Measurements from ENCODE around the gene MTHFD1L.

MTHFD1L gene

DNA sequence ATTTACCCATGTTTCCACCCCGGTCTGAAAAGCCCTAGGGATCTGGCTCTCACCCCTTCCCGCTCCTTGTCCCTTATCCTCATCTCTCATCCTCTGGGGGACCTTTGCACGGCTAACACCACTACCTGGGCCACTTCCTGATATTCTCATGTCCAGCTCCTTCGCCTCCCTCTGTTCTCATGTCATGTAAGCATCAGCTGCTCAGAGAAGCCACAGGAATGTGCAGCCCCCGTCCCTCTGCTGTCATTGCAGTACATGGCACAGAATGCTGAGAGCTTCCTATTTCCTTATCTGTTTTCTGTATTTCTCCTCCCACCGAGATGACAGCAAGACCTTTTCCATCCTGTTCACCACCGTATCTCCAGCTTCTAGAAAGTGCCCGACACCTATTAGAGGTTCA lies 102.4 kb downstream of the MTHFD1L start:
- TF ChIP-seq, protein P1, sequence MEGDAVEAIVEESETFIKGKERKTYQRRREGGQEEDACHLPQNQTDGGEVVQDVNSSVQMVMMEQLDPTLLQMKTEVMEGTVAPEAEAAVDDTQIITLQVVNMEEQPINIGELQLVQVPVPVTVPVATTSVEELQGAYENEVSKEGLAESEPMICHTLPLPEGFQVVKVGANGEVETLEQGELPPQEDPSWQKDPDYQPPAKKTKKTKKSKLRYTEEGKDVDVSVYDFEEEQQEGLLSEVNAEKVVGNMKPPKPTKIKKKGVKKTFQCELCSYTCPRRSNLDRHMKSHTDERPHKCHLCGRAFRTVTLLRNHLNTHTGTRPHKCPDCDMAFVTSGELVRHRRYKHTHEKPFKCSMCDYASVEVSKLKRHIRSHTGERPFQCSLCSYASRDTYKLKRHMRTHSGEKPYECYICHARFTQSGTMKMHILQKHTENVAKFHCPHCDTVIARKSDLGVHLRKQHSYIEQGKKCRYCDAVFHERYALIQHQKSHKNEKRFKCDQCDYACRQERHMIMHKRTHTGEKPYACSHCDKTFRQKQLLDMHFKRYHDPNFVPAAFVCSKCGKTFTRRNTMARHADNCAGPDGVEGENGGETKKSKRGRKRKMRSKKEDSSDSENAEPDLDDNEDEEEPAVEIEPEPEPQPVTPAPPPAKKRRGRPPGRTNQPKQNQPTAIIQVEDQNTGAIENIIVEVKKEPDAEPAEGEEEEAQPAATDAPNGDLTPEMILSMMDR (IDR thresholded peaks at IDR 0.05): no peak
- H3K9me3 ChIP-seq: no peaks in the 10 kb centered on the region
- H3K36me3 ChIP-seq: no peaks in the 10 kb centered on the region
- no peaks in the 10 kb centered on the region for H3K4me1 ChIP-seq (ENCODE audit: control insufficient read depth in 1 of 2, insufficient read depth in 1 of 2, low read depth in 1 of 2, low read length in 1 of 2)
- no peaks in the 10 kb centered on the region for H3K27me3 ChIP-seq
- H3K27ac ChIP-seq: no peak overlapping the region
- H3K4me3 ChIP-seq (ENCODE audit: low read depth in 1 of 2, low read length in 1 of 2): no peak overlapping the region

DNA sequence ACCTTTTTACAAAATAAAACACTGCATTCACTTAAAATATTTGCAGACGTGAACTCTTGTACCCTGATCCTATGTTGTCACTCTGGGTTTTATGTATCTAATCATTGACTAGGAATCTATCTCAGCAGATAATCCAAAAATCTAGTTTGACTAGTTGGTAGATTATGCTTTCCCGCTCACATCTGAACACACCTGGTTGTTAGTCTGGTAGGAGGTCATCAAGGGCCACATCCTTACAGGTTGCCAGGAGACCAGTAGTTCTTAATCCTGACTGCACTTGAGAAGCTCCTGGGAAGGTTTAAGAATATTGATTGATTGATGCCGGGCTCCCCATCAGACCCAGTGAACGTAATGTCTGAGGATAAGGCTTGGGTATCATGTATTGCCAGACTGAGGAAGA lies 104.4 kb downstream of the MTHFD1L start:
- Histone ChIP-seq H3K36me3 (no peaks in the 10 kb centered on the region), H3K4me1 (ENCODE audit: control insufficient read depth in 1 of 2, insufficient read depth in 1 of 2, low read depth in 1 of 2, low read length in 1 of 2) (no peaks in the 10 kb centered on the region)
- TF ChIP-seq, protein P1 (IDR thresholded peaks at IDR 0.05): no peak

DNA sequence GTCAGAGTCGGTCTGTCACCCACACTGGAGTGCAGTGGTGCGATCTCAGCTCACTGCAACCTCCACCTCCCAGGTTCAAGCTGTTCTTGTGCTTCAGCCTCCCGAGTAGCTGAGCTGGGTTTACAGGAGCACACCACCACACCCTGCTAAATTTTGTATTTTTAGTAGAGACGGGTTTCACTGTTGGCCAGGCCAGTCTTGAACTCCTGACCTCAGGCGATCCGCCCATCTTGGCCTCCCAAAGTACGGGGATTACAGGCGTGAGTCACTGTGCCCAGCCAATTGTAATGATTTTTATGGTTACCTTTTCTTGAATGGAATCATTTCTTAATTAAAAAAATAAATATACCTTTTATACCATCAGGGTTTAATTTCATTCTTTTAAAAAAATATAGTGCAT lies 105.7 kb downstream of the MTHFD1L start:
- no peaks in the 10 kb centered on the region for H3K27me3 ChIP-seq
- no peaks in the 10 kb centered on the region for H3K4me1 ChIP-seq (ENCODE audit: control insufficient read depth in 1 of 2, insufficient read depth in 1 of 2, low read depth in 1 of 2, low read length in 1 of 2)
- H3K4me3 ChIP-seq (ENCODE audit: low read depth in 1 of 2, low read length in 1 of 2): no peak overlapping the region
- H3K27ac ChIP-seq: no peak overlapping the region
- no peaks in the 10 kb centered on the region for H3K36me3 ChIP-seq
- H3K9me3 ChIP-seq: no peaks in the 10 kb centered on the region
- TF ChIP-seq, protein P1 (IDR thresholded peaks at IDR 0.05): no peak

More for the DNA sequence above, 104.4 kb downstream of the MTHFD1L start:
- no peak overlapping the region for H3K4me3 ChIP-seq (ENCODE audit: low read depth in 1 of 2, low read length in 1 of 2)
- no peak overlapping the region for H3K27ac ChIP-seq
- no peaks in the 10 kb centered on the region for H3K27me3 ChIP-seq
- H3K9me3 ChIP-seq: no peaks in the 10 kb centered on the region

DNA sequence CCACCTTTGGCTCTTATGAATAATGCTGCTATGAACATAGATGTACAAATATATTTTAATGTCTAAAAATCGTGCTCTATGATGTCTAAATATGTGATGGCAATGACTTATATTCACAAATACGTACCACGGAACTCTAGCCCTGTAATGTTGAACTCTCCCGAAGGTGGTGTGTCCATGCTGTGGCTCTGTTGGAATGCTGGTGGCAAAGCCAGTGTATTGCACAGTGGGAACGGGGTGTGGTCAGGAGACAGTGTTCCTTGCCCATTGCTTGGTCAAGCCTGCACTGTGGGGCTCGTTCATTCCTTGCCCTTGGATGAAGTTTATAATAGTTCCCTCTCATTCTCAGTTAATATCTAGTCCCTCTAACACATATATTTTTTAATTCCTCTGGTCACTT lies 109.6 kb downstream of the MTHFD1L start:
- TF ChIP-seq, protein P1 (IDR thresholded peaks at IDR 0.05): no peak
- Histone ChIP-seq H3K4me1 (ENCODE audit: control insufficient read depth in 1 of 2, insufficient read depth in 1 of 2, low read depth in 1 of 2, low read length in 1 of 2) (no peaks in the 10 kb centered on the region), H3K4me3 (ENCODE audit: low read depth in 1 of 2, low read length in 1 of 2) (no peak overlapping the region), H3K27ac (no peak overlapping the region), H3K27me3 (no peaks in the 10 kb centered on the region), H3K36me3 (no peaks in the 10 kb centered on the region), H3K9me3 (no peaks in the 10 kb centered on the region)

DNA sequence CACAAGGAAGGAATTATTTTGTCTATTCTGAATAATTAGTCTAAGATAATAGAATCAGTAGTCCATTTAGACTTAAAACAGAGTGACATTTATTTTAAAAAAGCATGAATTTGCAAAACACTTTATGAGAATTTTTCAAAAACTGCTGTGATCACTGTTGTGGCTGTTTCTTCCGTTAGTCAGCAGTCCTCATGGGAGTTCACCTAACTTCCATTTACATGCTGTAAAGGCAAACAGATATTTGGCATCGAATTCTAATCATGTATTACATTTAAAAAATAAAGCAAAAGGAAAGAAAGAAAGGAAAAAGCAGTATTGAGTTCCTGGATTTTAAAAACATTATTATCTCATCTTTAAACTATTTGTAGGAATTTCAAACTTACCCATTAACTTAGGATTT lies 111.8 kb downstream of the MTHFD1L start:
- H3K27me3 ChIP-seq: no peaks in the 10 kb centered on the region
- TF ChIP-seq, protein P1 (IDR thresholded peaks at IDR 0.05): no peak
- H3K4me1 ChIP-seq (ENCODE audit: control insufficient read depth in 1 of 2, insufficient read depth in 1 of 2, low read depth in 1 of 2, low read length in 1 of 2): no peaks in the 10 kb centered on the region
- H3K9me3 ChIP-seq: no peaks in the 10 kb centered on the region
- no peaks in the 10 kb centered on the region for H3K36me3 ChIP-seq
- H3K4me3 ChIP-seq (ENCODE audit: low read depth in 1 of 2, low read length in 1 of 2): no peak overlapping the region
- H3K27ac ChIP-seq: no peak overlapping the region

DNA sequence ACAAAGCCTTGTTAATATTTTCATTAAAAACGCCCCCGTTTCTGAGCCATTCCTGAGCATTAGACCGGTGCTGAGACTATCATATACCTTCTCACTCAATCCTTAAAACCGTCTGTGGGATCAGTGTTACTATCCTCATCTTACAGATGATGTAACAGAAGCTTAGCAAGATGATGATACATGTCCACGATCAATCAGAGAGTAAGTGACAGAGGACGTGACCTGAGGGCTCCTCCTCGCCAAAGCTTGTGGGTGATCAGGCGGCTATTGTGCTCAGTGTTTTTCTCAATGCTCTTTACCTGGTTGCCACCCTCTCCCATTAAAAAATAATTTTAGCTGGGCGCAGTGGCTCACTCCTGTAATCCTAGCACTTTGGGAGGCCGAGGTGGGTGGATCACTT lies 113.1 kb downstream of the MTHFD1L start:
- TF ChIP-seq, protein P1 (IDR thresholded peaks at IDR 0.05): no peak
- no peaks in the 10 kb centered on the region for H3K36me3 ChIP-seq
- H3K27ac ChIP-seq: no peak overlapping the region
- no peak overlapping the region for H3K4me3 ChIP-seq (ENCODE audit: low read depth in 1 of 2, low read length in 1 of 2)
- H3K27me3 ChIP-seq: no peaks in the 10 kb centered on the region
- H3K4me1 ChIP-seq (ENCODE audit: control insufficient read depth in 1 of 2, insufficient read depth in 1 of 2, low read depth in 1 of 2, low read length in 1 of 2): no peaks in the 10 kb centered on the region
- H3K9me3 ChIP-seq: no peaks in the 10 kb centered on the region

Measured in neutrophil (primary cell).